ENCODE data around the gene PPM1F.

Gene PPM1F

DNA sequence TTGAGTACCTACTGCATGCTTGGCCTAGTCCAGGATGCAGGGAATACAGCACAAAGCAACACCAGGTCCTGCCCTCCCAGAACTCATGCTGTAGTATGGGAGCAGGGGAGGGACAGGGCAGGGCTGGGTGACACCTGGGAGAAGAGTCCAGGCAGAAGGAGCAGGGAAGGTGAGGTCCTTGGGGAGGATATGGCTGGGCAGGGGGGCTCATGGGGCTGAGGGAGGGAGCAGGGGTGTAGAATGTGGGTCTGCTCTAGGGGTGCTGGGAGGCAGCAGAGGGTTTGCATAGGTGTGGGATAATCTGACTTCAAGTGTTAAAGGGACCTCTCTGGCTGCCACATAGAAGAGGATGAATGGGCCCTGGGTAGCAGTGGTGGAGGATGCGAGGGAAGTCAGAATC, 25.2 kb upstream of the PPM1F start:
- in situ Hi-C loops (cut with HindIII; ENCODE audit: low sequenced_read_pairs), result no loop called here
- H3K4me3 ChIP-seq (ENCODE audit: low read depth, low read length), result no peak overlapping the region
- DNase-seq (ENCODE audit: low read depth), result no peak
- TF ChIP-seq CTCF (IDR thresholded peaks at IDR 0.05; ENCODE audit: low read depth, low read length, missing control alignments), result no peak

DNA sequence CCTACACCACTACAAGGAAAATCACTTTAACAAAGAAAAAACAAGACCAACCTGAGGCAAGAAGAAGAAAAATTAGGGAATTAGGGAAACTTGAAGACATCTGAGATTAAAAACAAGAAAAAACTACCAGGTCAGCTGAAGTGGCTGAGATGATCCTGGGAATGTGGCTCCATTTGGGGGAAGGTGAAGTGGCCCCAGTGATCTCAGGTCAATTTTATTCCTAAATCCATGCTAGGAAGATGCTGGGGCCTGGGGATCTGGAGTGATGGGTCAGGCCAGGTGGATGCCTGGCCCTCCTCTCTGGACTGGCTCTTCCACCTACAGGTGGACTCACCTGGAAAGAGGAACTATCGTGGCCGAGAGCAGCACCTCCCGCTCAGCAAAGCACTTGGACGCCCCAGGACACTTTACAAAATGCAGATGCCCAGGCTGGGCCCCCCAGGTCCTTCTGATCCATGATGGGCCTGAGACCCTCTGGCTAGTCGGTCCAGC, 23.3 kb upstream of the PPM1F start:
- no peak overlapping the region for H3K4me3 ChIP-seq (ENCODE audit: low read depth, low read length)
- in situ Hi-C loops (cut with HindIII; ENCODE audit: low sequenced_read_pairs), result no loop called here
- no peak for TF ChIP-seq CTCF (IDR thresholded peaks at IDR 0.05; ENCODE audit: low read depth, low read length, missing control alignments)
- no peak for DNase-seq (ENCODE audit: low read depth)

DNA sequence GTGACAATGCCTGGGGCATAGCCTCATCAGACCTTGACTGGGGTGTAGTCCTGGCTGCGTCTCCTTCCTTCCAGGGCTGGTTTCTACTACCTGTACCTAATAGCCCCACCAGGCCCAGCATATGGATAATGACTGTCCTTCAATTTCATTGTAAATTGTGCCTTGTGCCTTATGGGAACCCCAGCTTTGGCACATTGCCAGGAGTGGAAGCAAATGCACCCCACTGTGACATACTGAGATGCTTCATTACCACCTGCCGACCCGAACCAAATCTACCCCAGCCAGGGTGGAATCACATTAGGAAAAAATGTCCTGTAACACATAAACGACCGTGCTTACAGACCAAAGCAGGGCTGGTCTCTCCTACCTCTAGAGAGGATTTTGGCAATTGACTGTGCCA, 22.6 kb upstream of the PPM1F start:
- DNase-seq (ENCODE audit: low read depth), result no peak
- H3K4me3 ChIP-seq (ENCODE audit: low read depth, low read length), result no peak overlapping the region
- in situ Hi-C loops (cut with HindIII; ENCODE audit: low sequenced_read_pairs), result no loop called here
- TF ChIP-seq CTCF (IDR thresholded peaks at IDR 0.05; ENCODE audit: low read depth, low read length, missing control alignments), result no peak

- no peak for DNase-seq (ENCODE audit: low read depth)
- no peak for TF ChIP-seq CTCF (IDR thresholded peaks at IDR 0.05; ENCODE audit: low read depth, low read length, missing control alignments)
- H3K4me3 ChIP-seq (ENCODE audit: low read depth, low read length), result no peak overlapping the region
- in situ Hi-C loops (cut with HindIII; ENCODE audit: low sequenced_read_pairs), result no loop called here
Observed at GRCh38 chr22:21974058-21974649, 21.5 kb upstream of the PPM1F start.

DNA sequence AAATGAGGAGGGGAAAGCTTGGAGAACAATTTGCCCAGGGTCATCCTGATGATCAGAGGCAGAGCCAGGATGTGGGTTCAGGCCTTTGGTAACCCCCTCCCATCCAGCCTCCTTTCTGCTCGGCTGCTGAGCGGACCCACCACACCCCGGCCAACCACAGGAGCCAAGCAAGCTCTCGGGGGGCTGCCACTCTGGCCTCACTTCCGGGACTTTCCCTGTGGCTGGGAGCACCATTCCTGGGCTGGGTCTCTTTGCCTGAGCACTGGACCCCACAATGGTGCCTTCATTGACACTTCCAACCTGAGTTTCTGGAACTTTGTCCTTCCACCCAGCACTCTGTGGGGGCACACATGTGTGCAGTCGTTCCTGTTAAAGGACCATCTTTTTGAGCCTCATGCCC, 20.2 kb upstream of the PPM1F start:
- no peak overlapping the region for H3K4me3 ChIP-seq (ENCODE audit: low read depth, low read length)
- no peak for DNase-seq (ENCODE audit: low read depth)
- TF ChIP-seq CTCF (IDR thresholded peaks at IDR 0.05; ENCODE audit: low read depth, low read length, missing control alignments), result no peak
- in situ Hi-C loops (cut with HindIII; ENCODE audit: low sequenced_read_pairs), result no loop called here

GRCh38 chr22:21972293-21972779, 19.7 kb upstream of the PPM1F start:
- TF ChIP-seq CTCF (IDR thresholded peaks at IDR 0.05; ENCODE audit: low read depth, low read length, missing control alignments), result peak; percentile 90
- DNase-seq (ENCODE audit: low read depth), result no peak
- in situ Hi-C loops (cut with HindIII; ENCODE audit: low sequenced_read_pairs), result no loop called here
- H3K4me3 ChIP-seq (ENCODE audit: low read depth, low read length), result no peak overlapping the region
